Natural killer cell (primary cell): ENCODE measurements around the gene PTH2. TPM values are rescaled to one million over a fixed set of nuclear protein-coding genes. Genes with fewer than 3 reads are reported as not detected.

ENCODE experiments used
- ATAC-seq, 3 donors: fragments of 150-1000 bp in 2 of 3; fragments of 200-7000 bp in 1 of 3; cut with Tn5 transposase; 1 replicate in 1 of 3; 2 replicates in 2 of 3; pipeline ENCODE4 v1.10.0; 2021; ENCODE audit warnings: mild to moderate bottlenecking in 2 of 3, moderate library complexity in 2 of 3
- DNase-seq, 2 donors: peaks; one replicate each; pipeline versions ENCODE4 v3.0.0 to v3.0.0-alpha.2; 2013 to 2021; ENCODE audit warnings: mixed read lengths in 1 of 2
- H3K27ac ChIP-seq: one replicate; pipeline ENCODE4 v1.5.1; 2013; ENCODE audit warnings: mild to moderate bottlenecking, low read length
- H3K27me3 ChIP-seq: one replicate; pipeline ENCODE4 v1.6.1; 2013; ENCODE audit warnings: low read length; ENCODE audit not compliant: control insufficient read depth, insufficient read depth
- H3K36me3 ChIP-seq: one replicate; pipeline ENCODE4 v1.6.1; 2013; ENCODE audit warnings: low read length; ENCODE audit not compliant: control insufficient read depth, insufficient read depth
- H3K4me1 ChIP-seq: one replicate; pipeline ENCODE4 v1.6.1; 2013; ENCODE audit warnings: low read length; ENCODE audit not compliant: control insufficient read depth, insufficient read depth
- H3K4me3 ChIP-seq: one replicate; pipeline ENCODE4 v1.5.1; 2013; ENCODE audit warnings: low read length
- H3K9me3 ChIP-seq: one replicate; pipeline ENCODE4 v1.6.1; 2013; ENCODE audit warnings: low read length; ENCODE audit not compliant: control insufficient read depth, insufficient read depth
- H3K27ac Mint-ChIP-seq, 2 donors: one replicate each; pipeline ENCODE4 v1.8.0; 2022; ENCODE audit warnings: mild to moderate bottlenecking in 2 of 2, mixed read lengths in 2 of 2, moderate library complexity in 1 of 2
- H3K27me3 Mint-ChIP-seq, 2 donors: one replicate each; pipeline ENCODE4 v1.8.0; 2022; ENCODE audit warnings: low read depth in 2 of 2, mixed read lengths in 2 of 2
- H3K36me3 Mint-ChIP-seq: one replicate; pipeline ENCODE4 v1.8.0; 2022; ENCODE audit warnings: mixed read lengths
- H3K4me1 Mint-ChIP-seq, 2 donors: one replicate each; pipeline ENCODE4 v1.8.0; 2022; ENCODE audit warnings: mixed read lengths in 2 of 2
- H3K4me3 Mint-ChIP-seq: one replicate; pipeline ENCODE4 v1.8.0; 2022; ENCODE audit warnings: mild to moderate bottlenecking, moderate library complexity, mixed read lengths
- H3K9me3 Mint-ChIP-seq, 2 donors: one replicate each; pipeline ENCODE4 v1.8.0; 2022; ENCODE audit warnings: mixed read lengths in 2 of 2
- WGBS: methylation state at CpG from one replicate; pipeline ENCODE4 v1.1.7; 2013; ENCODE audit warnings: missing lambda C conversion rate; ENCODE audit not compliant: insufficient coverage; 5-methylcytosine and 5-hydroxymethylcytosine counted together
- intact Hi-C: fragments of 100-400 bp; cut with micrococcal nuclease; formaldehyde crosslinking; loops from one replicate; pipeline ENCODE4 v1.14.2; 2022
- total RNA-seq, 4 donors: library from RNA; stranded (reverse); fragments of 120-200 nt in 1 of 4; gene quantifications; one replicate each; pipeline versions ENCODE4 v1.2.3 to v1.2.4, GENCODE V29; 2013 to 2022
- TF ChIP-seq, protein P1 (sequence below): fragments of 200-600 bp; IDR thresholded peaks from one replicate; pipeline ENCODE4 v1.8.0; 2022; ENCODE audit warnings: antibody characterized with exemption

Gene PTH2
- total RNA-seq, 3 donors from 2014 or later (not counting 1 experiment from before 2014, with no cell fraction given) = not detected

DNA sequence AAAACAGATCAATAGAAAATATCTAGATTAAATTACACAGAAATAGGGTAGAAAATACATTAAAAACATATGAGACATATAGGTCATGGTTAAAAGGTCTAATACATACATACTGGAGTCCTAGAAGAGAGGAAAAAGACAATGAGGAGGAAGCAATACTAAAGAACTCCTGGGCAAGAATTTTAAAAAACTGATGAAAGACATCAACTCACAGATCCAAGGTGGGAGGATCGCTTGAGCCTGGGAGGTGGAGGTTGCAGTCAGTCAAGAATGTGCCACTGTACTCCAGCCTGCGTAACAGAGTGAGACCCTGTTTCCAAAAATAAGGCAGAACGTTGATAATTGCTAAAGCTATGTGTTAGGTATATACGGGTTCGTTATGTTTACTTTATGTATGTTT lies 40.6 kb downstream of the PTH2 start:
- Histone ChIP-seq H3K4me3 (no peak overlapping the region), H3K27me3 (no peaks in the 10 kb centered on the region), H3K9me3 (no peaks in the 10 kb centered on the region), H3K4me1 (peaks cover 3% of the 10 kb centered on the region), H3K36me3 (no peaks in the 10 kb centered on the region), H3K27ac (no peak overlapping the region)
- ATAC-seq = no peak
- no peak overlapping the region for H3K4me3 Mint-ChIP-seq
- no peak for DNase-seq
- peaks cover 0 to 3% of the 10 kb centered on the region in 2 donors for H3K27me3 Mint-ChIP-seq
- H3K36me3 Mint-ChIP-seq = peaks cover 14% of the 10 kb centered on the region
- no peak overlapping the region for H3K27ac Mint-ChIP-seq
- peaks cover 0 to 5% of the 10 kb centered on the region in 2 donors for H3K4me1 Mint-ChIP-seq
- intact Hi-C loops = no loop called here
- WGBS = 97% methylated on average over 3 of the region's 5 CpGs
- TF ChIP-seq, protein P1, sequence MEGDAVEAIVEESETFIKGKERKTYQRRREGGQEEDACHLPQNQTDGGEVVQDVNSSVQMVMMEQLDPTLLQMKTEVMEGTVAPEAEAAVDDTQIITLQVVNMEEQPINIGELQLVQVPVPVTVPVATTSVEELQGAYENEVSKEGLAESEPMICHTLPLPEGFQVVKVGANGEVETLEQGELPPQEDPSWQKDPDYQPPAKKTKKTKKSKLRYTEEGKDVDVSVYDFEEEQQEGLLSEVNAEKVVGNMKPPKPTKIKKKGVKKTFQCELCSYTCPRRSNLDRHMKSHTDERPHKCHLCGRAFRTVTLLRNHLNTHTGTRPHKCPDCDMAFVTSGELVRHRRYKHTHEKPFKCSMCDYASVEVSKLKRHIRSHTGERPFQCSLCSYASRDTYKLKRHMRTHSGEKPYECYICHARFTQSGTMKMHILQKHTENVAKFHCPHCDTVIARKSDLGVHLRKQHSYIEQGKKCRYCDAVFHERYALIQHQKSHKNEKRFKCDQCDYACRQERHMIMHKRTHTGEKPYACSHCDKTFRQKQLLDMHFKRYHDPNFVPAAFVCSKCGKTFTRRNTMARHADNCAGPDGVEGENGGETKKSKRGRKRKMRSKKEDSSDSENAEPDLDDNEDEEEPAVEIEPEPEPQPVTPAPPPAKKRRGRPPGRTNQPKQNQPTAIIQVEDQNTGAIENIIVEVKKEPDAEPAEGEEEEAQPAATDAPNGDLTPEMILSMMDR = no peak
- H3K9me3 Mint-ChIP-seq = peaks cover 3 to 7% of the 10 kb centered on the region in 2 donors

DNA sequence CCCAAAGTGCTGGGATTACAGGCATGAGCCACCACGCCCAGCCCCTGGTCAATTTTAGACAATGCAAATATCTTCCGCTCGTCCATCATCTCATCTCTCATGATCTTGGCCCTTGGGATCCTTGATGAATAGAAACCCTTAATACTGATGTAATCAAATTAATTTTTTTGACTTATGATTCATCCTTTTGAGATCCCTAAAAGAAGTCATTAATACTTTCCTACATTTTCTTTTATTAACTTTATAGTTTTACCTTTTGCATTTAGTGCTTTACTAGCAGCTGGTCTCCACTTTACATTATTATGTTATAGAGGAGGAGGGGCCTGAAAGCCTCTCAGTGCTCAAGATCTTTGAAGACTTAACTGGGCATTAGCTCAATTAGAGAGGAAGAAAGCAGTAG lies 42.9 kb downstream of the PTH2 start:
- no peaks in the 10 kb centered on the region for H3K4me1 Mint-ChIP-seq
- H3K4me3 Mint-ChIP-seq = no peak overlapping the region
- ATAC-seq (no peak), DNase-seq (no peak)
- no peak overlapping the region for H3K27ac ChIP-seq
- intact Hi-C loops = no loop called here
- H3K27me3 Mint-ChIP-seq = peaks cover 5 to 15% of the 10 kb centered on the region in 2 donors
- peaks cover 3 to 7% of the 10 kb centered on the region in 2 donors for H3K9me3 Mint-ChIP-seq
- no peaks in the 10 kb centered on the region for H3K4me1 ChIP-seq
- H3K36me3 ChIP-seq = no peaks in the 10 kb centered on the region
- H3K27me3 ChIP-seq = no peaks in the 10 kb centered on the region
- H3K36me3 Mint-ChIP-seq = peaks cover 14% of the 10 kb centered on the region
- WGBS = 92% methylated on average over 3 of the region's 3 CpGs
- no peak overlapping the region for H3K4me3 ChIP-seq
- no peaks in the 10 kb centered on the region for H3K9me3 ChIP-seq
- TF ChIP-seq, protein P1 = no peak
- H3K27ac Mint-ChIP-seq = no peak overlapping the region

DNA sequence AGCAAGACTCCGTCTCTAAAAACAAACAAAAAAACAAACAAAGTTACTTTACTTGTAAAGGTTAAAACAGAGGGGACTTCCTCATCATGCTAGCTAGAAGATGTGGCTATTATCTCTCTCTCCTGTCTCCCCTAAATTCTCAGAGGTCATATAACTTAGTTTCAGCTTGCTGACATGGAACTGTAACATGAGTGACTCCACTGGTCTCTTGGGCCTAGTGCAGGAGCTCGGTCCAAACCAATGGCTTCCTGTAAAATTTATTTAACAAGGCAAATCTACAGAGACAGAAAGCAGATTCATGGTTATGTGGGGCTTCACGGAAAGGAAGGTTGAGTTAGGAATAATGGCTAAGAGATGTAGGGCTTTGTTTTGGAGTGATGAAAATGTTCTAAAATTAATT lies 44.7 kb downstream of the PTH2 start:
- TF ChIP-seq, protein P1 = no peak
- ATAC-seq (no peak), DNase-seq (no peak)
- Mint-ChIP-seq H3K27me3 (peaks cover 10 to 18% of the 10 kb centered on the region in 2 donors), H3K27ac (no peak overlapping the region), H3K9me3 (peaks cover 3 to 7% of the 10 kb centered on the region in 2 donors), H3K36me3 (peaks cover 14% of the 10 kb centered on the region), H3K4me3 (no peak overlapping the region), H3K4me1 (no peaks in the 10 kb centered on the region)
- intact Hi-C loops = no loop called here
- H3K27me3 ChIP-seq = no peaks in the 10 kb centered on the region
- H3K4me3 ChIP-seq = no peak overlapping the region
- no peak overlapping the region for H3K27ac ChIP-seq
- H3K9me3 ChIP-seq = no peaks in the 10 kb centered on the region
- H3K4me1 ChIP-seq = no peaks in the 10 kb centered on the region
- H3K36me3 ChIP-seq = no peaks in the 10 kb centered on the region
- WGBS = 98% methylated on average over 3 of the region's 3 CpGs
